HG02571 (cell line): ENCODE results near the gene ARHGAP35.

ENCODE experiments used
- ATAC-seq: cut with Tn5 transposase; IDR thresholded peaks from one replicate; pipeline ENCODE4 v1.9.1; 2021; ENCODE audit warnings: mild to moderate bottlenecking, moderate library complexity; ENCODE audit not compliant: unreplicated experiment

Gene ARHGAP35

DNA sequence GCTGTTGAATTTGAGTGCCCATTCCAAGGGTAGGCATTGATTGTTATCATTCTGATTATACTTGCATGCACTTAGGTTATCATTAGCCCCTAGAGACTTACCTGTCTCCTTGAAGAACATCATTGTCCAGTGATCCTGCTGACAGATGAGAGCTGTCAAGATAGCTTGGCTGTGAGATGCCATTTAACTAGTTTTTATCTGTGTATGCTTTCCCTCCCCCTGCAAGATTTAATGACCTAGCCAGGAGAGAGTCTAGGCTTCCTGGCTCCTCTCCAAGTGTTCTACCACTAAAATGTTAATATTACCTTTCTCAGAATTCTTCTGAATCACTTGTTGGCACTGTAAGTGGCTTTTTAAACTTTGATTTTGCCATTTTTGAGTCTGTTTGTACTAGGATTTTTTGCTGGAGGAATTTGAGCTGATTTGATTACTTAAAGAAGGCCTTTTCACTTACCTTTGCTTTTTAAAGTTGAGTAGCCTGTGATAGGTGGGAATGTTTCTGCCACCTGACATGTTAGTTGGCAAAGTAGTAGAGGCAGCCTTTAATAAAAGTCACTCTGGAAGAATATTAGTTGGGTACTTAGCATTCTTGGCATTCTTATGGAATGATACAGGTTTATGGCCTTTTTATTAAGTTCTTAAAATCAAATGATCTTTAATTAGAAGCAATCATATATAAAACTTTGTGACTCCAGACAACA lies 41.1 kb downstream of the ARHGAP35 start:
- ATAC-seq, result no peak

DNA sequence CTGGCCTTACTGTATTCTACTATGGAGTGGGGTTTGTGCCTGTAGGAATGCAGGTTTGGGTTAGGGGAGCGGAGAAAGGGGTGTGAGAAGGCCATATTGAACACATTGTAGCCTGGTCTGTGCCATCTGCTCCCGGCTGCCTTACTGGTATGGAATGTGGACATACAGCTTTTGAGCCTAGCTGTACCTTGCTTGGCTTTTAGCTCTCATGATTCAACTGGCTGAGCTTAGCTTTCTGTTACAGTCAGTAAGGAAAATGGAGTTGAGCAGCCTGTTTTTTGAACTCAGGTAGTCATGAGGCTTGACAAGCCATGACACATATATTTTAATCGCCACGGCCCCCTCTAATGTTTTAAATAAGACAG lies 41.6 kb downstream of the ARHGAP35 start:
- ATAC-seq, result no peak

- no peak for ATAC-seq
Measured at GRCh38 chr19:46903458-46903857, 42.7 kb downstream of the ARHGAP35 start.

DNA sequence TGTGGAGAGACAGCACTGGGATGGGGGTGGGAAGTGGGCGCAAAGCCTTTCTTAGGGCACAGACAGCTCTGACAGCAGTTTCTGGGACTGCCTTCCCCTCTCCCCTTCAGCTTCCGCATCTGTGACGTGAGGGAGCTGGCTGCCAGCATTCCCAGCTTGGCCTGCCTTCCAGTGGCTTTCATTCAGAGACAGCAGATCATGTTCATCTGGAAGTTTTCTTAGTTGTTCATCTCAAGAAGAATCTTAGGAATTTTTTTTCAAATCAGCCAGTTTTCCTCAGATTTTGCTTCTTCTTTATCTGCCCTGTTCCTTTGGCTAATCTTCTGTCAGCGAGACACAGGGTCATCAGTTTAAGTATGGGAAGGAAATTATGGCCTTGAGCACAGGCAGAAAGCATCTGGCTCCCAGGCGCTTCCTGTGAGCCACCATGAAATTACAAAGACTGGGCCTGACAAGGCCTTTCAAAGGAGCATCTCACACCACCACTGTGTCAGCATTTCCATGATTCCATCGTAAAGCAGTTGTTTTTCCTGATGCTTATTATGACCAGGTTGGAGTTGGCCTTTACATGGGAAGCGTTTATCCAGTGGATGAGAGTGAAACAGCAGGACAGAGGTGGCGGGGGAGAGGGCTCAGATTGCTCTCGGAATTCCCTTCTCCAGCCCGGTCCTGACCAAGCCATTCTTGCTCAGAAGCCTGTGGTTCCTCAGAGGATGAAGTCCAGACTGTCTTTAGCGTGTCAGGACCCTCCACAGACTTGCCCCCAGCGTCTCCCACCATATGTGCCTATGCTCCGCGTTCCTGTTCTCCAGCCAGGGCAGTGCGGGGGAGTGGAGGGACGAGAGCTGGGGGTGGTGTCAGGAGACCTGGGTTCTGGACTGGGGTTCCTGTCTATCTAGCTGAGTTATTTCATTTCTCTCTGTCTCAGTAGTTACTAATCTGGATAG lies 43.6 kb downstream of the ARHGAP35 start:
- ATAC-seq, result no peak

DNA sequence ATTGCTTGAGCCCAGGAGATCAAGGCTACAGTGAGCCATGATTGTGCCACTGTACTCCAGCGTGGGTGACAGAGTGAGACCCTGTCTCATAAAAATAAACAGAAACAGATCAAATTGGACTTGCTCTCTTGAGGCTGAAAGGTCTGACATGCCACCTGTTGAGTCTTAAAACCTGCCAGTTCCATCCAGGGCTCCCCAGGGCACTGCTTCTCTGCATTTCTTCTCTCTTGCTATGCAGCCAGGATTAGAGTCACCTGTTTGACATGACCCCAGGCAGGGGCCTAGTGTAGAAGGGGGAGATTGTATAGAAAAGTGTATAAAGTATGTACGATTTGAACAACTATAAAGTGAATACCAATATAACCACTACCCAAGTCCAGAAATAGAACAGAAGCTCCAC lies 45.4 kb downstream of the ARHGAP35 start:
- no peak for ATAC-seq

GRCh38 chr19:46907880-46908279 lies 47.1 kb downstream of the ARHGAP35 start:
- ATAC-seq, result no peak

DNA sequence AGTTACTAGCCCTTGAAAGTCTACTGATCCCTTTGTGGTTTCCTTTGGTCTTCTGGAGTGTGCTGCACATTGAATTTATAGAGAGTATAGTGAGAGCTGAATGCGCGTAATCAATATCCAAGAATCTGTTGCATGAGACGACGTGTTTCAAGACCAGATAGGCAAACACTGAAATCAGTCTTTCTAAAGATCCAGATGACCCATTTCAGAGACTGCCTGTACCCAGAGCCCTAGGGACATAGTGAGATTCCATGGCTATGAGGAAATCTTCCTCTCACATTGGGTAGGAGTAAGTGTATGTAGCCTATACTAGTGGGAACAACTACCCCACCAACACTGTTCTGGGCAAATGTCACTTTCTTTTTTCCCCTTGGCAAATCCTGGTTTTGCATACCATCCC lies 48.6 kb downstream of the ARHGAP35 start:
- no peak for ATAC-seq
